Naive thymus-derived CD4-positive, alpha-beta T cell (primary cell): ENCODE results near the gene LDLR. TPM values are rescaled to one million over a fixed set of nuclear protein-coding genes. Genes with fewer than 3 reads are reported as not detected.
A peak's percentile ranks its signal among the peaks of the same experiment; 100 is the strongest.

ENCODE experiments used
- ATAC-seq: fragments of 150-1000 bp; cut with Tn5 transposase; 2 replicates; pipeline ENCODE4 v1.10.0; 2021; ENCODE audit warnings: mild to moderate bottlenecking, moderate library complexity
- CTCF ChIA-PET: fragments of 350-600 bp; sonication (Branson Sonifier 250); formaldehyde crosslinking; loops from one replicate; lab custom pipeline; 2021; ENCODE audit warnings: antibody characterized with exemption; lab: Charles Lee
- POLR2A ChIA-PET: fragments of 350-600 bp; sonication (Branson Sonifier 250); formaldehyde crosslinking; loops from one replicate; lab custom pipeline; 2021; ENCODE audit warnings: antibody characterized with exemption, inconsistent platforms; lab: Charles Lee
- DNase-seq, 9 donors: peaks; one replicate each; pipeline versions ENCODE4 v3.0.0 to v3.0.0-alpha.2; 2020 to 2022; ENCODE audit warnings: mixed read lengths in 1 of 9
- H3K27ac ChIP-seq: one replicate; pipeline ENCODE4 v1.7.0; 2013; ENCODE audit warnings: mild to moderate bottlenecking, low read depth, low read length, moderate library complexity
- H3K27me3 ChIP-seq, 2 donors: one replicate each; pipeline ENCODE4 v1.7.0; 2013; ENCODE audit warnings: low read length in 2 of 2, mild to moderate bottlenecking in 2 of 2, moderate library complexity in 2 of 2; ENCODE audit not compliant: control insufficient read depth in 2 of 2, insufficient read depth in 2 of 2
- H3K36me3 ChIP-seq, 3 experiments: 1 replicate in 2 of 3; 2 replicates in 1 of 3; pipeline ENCODE4 v1.7.0; 2013; ENCODE audit warnings: low read length in 3 of 3, mild to moderate bottlenecking in 3 of 3, moderate library complexity in 1 of 3; ENCODE audit not compliant: insufficient read depth in 3 of 3, control insufficient read depth in 2 of 3
- H3K4me1 ChIP-seq, 2 donors: one replicate each; pipeline ENCODE4 v1.7.0; 2013; ENCODE audit warnings: low read length in 2 of 2, mild to moderate bottlenecking in 2 of 2, moderate library complexity in 1 of 2; ENCODE audit not compliant: control insufficient read depth in 2 of 2, insufficient read depth in 2 of 2
- H3K4me3 ChIP-seq: 2 replicates; pipeline ENCODE4 v1.7.0; 2013; ENCODE audit warnings: mild to moderate bottlenecking, low read length
- H3K9me3 ChIP-seq, 3 experiments: 1 replicate in 2 of 3; 2 replicates in 1 of 3; pipeline ENCODE4 v1.7.0; 2013; ENCODE audit warnings: low read length in 3 of 3; ENCODE audit not compliant: control insufficient read depth in 2 of 3
- H3K27ac Mint-ChIP-seq, 9 donors: one replicate each; pipeline ENCODE4 v1.8.0; 2020 to 2022; ENCODE audit warnings: mixed read lengths in 9 of 9, mild to moderate bottlenecking in 8 of 9, moderate library complexity in 5 of 9, inconsistent platforms in 2 of 9
- H3K27me3 Mint-ChIP-seq, 5 donors: one replicate each; pipeline ENCODE4 v1.8.0; 2021 to 2022; ENCODE audit warnings: mixed read lengths in 5 of 5, mild to moderate bottlenecking in 1 of 5
- H3K36me3 Mint-ChIP-seq, 5 donors: one replicate each; pipeline ENCODE4 v1.8.0; 2020 to 2022; ENCODE audit warnings: mixed read lengths in 5 of 5, mild to moderate bottlenecking in 3 of 5, inconsistent platforms in 1 of 5
- H3K4me1 Mint-ChIP-seq, 7 donors: one replicate each; pipeline ENCODE4 v1.8.0; 2020 to 2022; ENCODE audit warnings: mixed read lengths in 7 of 7, mild to moderate bottlenecking in 3 of 7, inconsistent platforms in 1 of 7
- H3K4me3 Mint-ChIP-seq, 10 donors: one replicate each; pipeline ENCODE4 v1.8.0; 2020 to 2022; ENCODE audit warnings: mild to moderate bottlenecking in 10 of 10, mixed read lengths in 10 of 10, moderate library complexity in 6 of 10, inconsistent platforms in 2 of 10
- H3K9me3 Mint-ChIP-seq, 11 donors: one replicate each; pipeline ENCODE4 v1.8.0; 2020 to 2022; ENCODE audit warnings: mixed read lengths in 11 of 11, mild to moderate bottlenecking in 4 of 11, inconsistent platforms in 1 of 11, moderate library complexity in 1 of 11
- intact Hi-C, 2 donors: fragments of 100-400 bp; cut with micrococcal nuclease; formaldehyde crosslinking; loops; one replicate each; pipeline ENCODE4 v1.15.1; 2023
- polyA plus RNA-seq, 2 donors: library from polyadenylated mRNA; unstranded; fragments of 300-500 nt; fragmentation: Illumina TruSeq; gene quantifications; one replicate each; pipeline ENCODE4 v1.2.3, GENCODE V29; 2021
- total RNA-seq, 6 experiments: library from RNA in 5 of 6; stranded (reverse) in 5 of 6; gene quantifications; 1 replicate in 5 of 6; 2 replicates in 1 of 6; pipeline ENCODE4 v1.2.3 and lab custom pipeline; 2021 to 2026

LDLR gene
- total and polyA plus RNA-seq, 7 experiments from 2014 or later, result 5.5 to 90.3 (median 34.2) TPM

DNA sequence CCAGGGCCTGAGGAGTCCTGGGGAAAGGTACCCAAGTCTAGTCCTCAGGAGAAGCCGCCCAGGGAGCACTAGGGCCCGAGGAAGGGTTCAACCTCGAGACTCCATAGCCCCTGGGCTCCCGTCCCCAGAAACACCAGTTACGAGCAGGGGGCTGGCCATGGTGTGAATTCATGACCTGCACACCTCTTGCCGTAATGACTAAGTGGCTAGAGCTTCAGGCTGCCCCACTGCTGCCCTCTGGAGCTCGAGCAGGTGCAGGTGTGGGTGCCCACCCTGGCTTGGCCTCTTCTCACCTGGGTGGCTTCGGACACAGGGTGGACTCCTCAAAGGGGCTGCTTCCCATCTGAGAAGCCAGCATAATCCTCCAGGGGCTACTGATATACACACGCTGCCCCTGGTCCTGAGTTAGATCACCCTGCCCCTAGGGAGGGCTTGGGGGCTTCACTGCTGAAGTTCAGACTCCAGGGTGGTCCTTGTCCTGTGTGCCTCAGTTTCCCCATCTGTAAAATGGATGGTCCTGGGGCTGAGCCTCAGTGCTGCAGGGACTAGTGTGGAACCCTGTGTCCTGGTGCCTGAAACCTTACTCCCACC lies 52.8 kb downstream of the LDLR start:
- Mint-ChIP-seq H3K36me3 (peaks cover 0 to 16% (median 0%) of the 10 kb centered on the region in 5 donors), H3K9me3 (no peaks in the 10 kb centered on the region), H3K4me1 (peaks cover 7 to 23% (median 14%) of the 10 kb centered on the region in 7 donors), H3K27ac (no peak overlapping the region), H3K27me3 (no peaks in the 10 kb centered on the region), H3K4me3 (no peak overlapping the region)
- peaks cover 4 to 21% of the 10 kb centered on the region in 2 donors for H3K4me1 ChIP-seq
- ChIA-PET CTCF (interaction anchor here (1.6 kb wide), 1 partner anchor 107 kb away, joined by 5 read pairs; no protein-coding TSS in a partner anchor), POLR2A (no interaction called here)
- DNase-seq (no peak), ATAC-seq (no peak)
- no peak overlapping the region for H3K4me3 ChIP-seq
- H3K36me3 ChIP-seq, result no peaks in the 10 kb centered on the region
- intact Hi-C loops, result no loop called here
- H3K27ac ChIP-seq, result no peak overlapping the region
- no peaks in the 10 kb centered on the region for H3K27me3 ChIP-seq
- H3K9me3 ChIP-seq, result no peaks in the 10 kb centered on the region

GRCh38 chr19:11142528-11143171 lies 53.4 kb downstream of the LDLR start:
- H3K27me3 Mint-ChIP-seq, result no peaks in the 10 kb centered on the region
- Histone ChIP-seq H3K27ac (no peak overlapping the region), H3K27me3 (no peaks in the 10 kb centered on the region), H3K4me3 (no peak overlapping the region), H3K4me1 (peaks cover under 1 to 16% of the 10 kb centered on the region in 2 donors), H3K36me3 (no peaks in the 10 kb centered on the region), H3K9me3 (no peaks in the 10 kb centered on the region)
- DNase-seq (no peak), ATAC-seq (no peak)
- ChIA-PET POLR2A (no interaction called here), CTCF (interaction anchor here (0.7 to 0.9 kb wide), 2 partner anchors 12 to 17 kb away, joined by 4 to 6 read pairs; no protein-coding TSS in a partner anchor)
- H3K4me1 Mint-ChIP-seq, result peaks cover 5 to 17% (median 12%) of the 10 kb centered on the region in 7 donors
- intact Hi-C loops, result no loop called here
- H3K9me3 Mint-ChIP-seq, result no peaks in the 10 kb centered on the region
- H3K27ac Mint-ChIP-seq, result peak overlapping the region in 1 of 9 donors; percentile 51
- H3K36me3 Mint-ChIP-seq, result peaks cover 0 to 16% (median 0%) of the 10 kb centered on the region in 5 donors
- peak overlapping the region in 4 of 10 donors; percentile 19 to 60 (median 41) for H3K4me3 Mint-ChIP-seq

DNA sequence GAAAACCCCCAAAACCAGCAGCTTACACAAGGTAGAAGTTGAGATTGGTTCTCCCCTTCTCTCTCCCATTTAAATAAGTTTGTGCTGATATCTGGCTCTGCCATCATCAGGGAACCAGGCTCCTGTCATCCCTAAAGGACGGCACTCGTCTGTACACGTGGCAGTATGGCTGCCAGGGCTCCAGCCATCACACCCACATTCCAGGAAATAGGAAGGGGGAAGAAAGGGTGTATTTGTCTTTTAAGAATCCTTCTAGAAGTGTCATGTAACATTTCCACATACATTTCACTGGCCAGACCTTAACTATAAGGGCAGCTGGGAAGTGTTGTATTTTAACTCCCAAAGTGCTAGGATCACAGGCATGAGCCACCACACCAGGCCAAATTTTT lies 56.3 kb downstream of the LDLR start:
- POLR2A ChIA-PET, result interaction anchor here (0.6 to 1.1 kb wide), 2 partner anchors 11 to 1507 kb away, joined by 3 read pairs; no protein-coding TSS in a partner anchor
- no peaks in the 10 kb centered on the region for H3K36me3 ChIP-seq

DNA sequence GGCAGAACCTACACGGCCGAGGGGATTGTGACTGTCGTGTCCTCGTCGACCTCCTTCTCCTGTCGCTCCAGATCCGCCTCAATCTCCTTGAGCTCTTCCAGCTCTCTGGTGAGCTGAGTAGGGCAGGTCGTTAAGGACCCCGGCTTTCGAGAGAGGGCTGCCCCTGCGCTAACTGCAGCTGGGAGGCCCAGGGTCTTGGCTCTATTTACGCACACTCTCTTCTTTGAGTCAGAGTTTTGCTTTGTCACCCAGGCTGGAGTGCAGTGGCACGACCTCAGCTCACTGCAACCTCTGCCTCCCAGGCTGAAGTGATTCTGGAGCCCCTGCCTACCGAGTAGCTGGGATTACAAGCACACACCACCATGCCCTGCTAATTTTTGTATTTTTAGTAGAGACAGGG lies 58.7 kb downstream of the LDLR start:
- ChIA-PET CTCF (interaction anchor here (0.7 to 1.5 kb wide), 2 partner anchors 10 to 137 kb away, joined by 4 read pairs; no protein-coding TSS in a partner anchor), POLR2A (no interaction called here)
- no peak overlapping the region for H3K4me3 ChIP-seq
- no peaks in the 10 kb centered on the region for H3K27me3 Mint-ChIP-seq
- no peak overlapping the region for H3K27ac Mint-ChIP-seq
- intact Hi-C loops, result no loop called here
- no peak overlapping the region for H3K27ac ChIP-seq
- H3K36me3 Mint-ChIP-seq, result peaks cover 0 to 28% (median 0%) of the 10 kb centered on the region in 5 donors
- H3K4me3 Mint-ChIP-seq, result peak overlapping the region in 1 of 10 donors; percentile 16
- ATAC-seq, result no peak
- peaks cover 0 to 7% of the 10 kb centered on the region in 2 donors for H3K4me1 ChIP-seq
- DNase-seq, result no peak
- H3K9me3 Mint-ChIP-seq, result no peaks in the 10 kb centered on the region
- H3K9me3 ChIP-seq, result no peaks in the 10 kb centered on the region
- no peaks in the 10 kb centered on the region for H3K36me3 ChIP-seq
- H3K4me1 Mint-ChIP-seq, result peaks cover 0 to 9% (median 5%) of the 10 kb centered on the region in 7 donors
- H3K27me3 ChIP-seq, result no peaks in the 10 kb centered on the region

More for the DNA sequence above, 56.3 kb downstream of the LDLR start:
- Mint-ChIP-seq H3K27me3 (no peaks in the 10 kb centered on the region), H3K27ac (peak overlapping the region in 2 of 9 donors; percentile 22 to 41), H3K4me3 (no peak overlapping the region), H3K9me3 (no peaks in the 10 kb centered on the region), H3K4me1 (peaks cover 0 to 11% (median 5%) of the 10 kb centered on the region in 7 donors), H3K36me3 (peaks cover 0 to 22% (median 0%) of the 10 kb centered on the region in 5 donors)
- no peak for DNase-seq
- Histone ChIP-seq H3K4me3 (no peak overlapping the region), H3K9me3 (no peaks in the 10 kb centered on the region), H3K4me1 (peaks cover 0 to 12% of the 10 kb centered on the region in 2 donors), H3K27me3 (no peaks in the 10 kb centered on the region), H3K27ac (no peak overlapping the region)
- ATAC-seq, result no peak
- CTCF ChIA-PET, result no interaction called here
- intact Hi-C loops, result no loop called here

DNA sequence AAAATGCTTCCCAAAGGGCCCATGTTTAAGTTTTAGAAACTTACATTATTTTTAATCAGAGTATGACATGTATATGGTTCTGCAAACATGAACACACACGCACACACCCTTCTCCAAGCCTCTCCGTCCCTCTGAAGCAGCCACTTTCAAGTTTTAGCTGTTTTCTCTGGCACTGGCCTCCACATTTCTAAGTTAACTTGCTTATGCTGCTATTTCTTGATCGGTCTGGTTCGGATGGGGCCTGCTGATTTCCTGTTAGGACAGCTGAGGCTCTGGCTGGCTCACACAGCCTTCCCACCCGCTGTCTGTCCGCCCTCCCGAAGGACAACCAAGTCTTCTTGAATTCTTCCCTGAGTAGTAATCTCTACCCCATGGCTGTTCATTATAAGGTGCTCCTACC lies 61.9 kb downstream of the LDLR start:
- DNase-seq (no peak), ATAC-seq (no peak)
- Histone ChIP-seq H3K4me3 (no peak overlapping the region), H3K36me3 (no peaks in the 10 kb centered on the region), H3K27me3 (no peaks in the 10 kb centered on the region), H3K9me3 (no peaks in the 10 kb centered on the region), H3K27ac (no peak overlapping the region), H3K4me1 (peaks cover 6 to 13% of the 10 kb centered on the region in 2 donors)
- ChIA-PET CTCF (interaction anchor here (0.6 kb wide), 1 partner anchor 111 kb away, joined by 4 read pairs; no protein-coding TSS in a partner anchor), POLR2A (no interaction called here)
- H3K27me3 Mint-ChIP-seq, result no peaks in the 10 kb centered on the region
- no peaks in the 10 kb centered on the region for H3K9me3 Mint-ChIP-seq
- peaks cover 0 to 17% (median 0%) of the 10 kb centered on the region in 5 donors for H3K36me3 Mint-ChIP-seq
- no peak overlapping the region for H3K4me3 Mint-ChIP-seq
- intact Hi-C loops, result no loop called here
- H3K4me1 Mint-ChIP-seq, result peaks cover 7 to 27% (median 15%) of the 10 kb centered on the region in 7 donors
- no peak overlapping the region for H3K27ac Mint-ChIP-seq

DNA sequence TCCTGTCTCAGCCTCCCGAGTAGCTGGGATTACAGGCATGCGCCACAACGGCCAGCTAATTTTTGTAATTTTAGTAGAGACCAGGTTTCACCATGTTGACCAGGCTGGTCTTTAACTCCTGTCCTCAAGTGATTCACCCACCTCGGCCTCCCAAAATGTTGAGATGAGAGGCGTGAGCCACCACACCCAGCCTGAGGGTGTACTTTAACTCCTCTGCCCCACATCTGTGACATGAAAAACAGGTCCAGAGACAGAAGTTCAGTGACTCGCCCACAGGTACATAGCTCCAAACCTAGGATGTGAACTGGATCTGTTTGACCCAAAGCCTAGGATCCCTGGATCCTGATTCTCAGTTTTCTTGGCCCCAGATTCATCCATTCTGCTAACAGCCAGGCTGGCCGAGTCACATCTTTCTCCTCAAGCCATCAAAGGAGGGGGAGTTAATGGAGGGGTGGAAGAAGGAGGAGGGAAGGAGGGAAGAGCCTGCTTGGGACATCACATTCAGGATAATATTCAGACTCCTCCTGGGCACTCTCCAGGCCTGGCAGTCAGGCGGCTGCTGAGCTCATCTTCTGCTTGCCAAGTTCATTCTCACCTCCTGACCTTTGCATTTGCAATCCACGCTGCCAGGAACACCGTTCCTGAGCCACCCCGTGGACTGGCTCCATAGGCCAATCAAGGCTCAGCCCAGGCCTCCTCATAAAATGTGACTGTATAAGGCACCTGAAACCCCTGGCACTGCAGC lies 63.2 kb downstream of the LDLR start:
- Mint-ChIP-seq H3K4me3 (peak overlapping the region in 1 of 10 donors; percentile 2), H3K36me3 (peaks cover 0 to 12% (median 0%) of the 10 kb centered on the region in 5 donors), H3K27me3 (no peaks in the 10 kb centered on the region), H3K9me3 (no peaks in the 10 kb centered on the region), H3K4me1 (peaks cover 7 to 30% (median 15%) of the 10 kb centered on the region in 7 donors), H3K27ac (no peak overlapping the region)
- intact Hi-C loops, result no loop called here
- POLR2A ChIA-PET, result no interaction called here
- no peak overlapping the region for H3K27ac ChIP-seq
- ATAC-seq (no peak), DNase-seq (no peak)
- no peaks in the 10 kb centered on the region for H3K9me3 ChIP-seq
- H3K36me3 ChIP-seq, result no peaks in the 10 kb centered on the region
- CTCF ChIA-PET, result interaction anchor here (0.6 kb wide), 1 partner anchor 132 kb away, joined by 5 read pairs; no protein-coding TSS in a partner anchor
- peaks cover 6 to 15% of the 10 kb centered on the region in 2 donors for H3K4me1 ChIP-seq
- no peaks in the 10 kb centered on the region for H3K27me3 ChIP-seq
- H3K4me3 ChIP-seq, result no peak overlapping the region
